GM18867 (cell line): ENCODE data around the gene TCEAL7.
A peak's percentile ranks its signal among the peaks of the same experiment; 100 is the strongest.
"Not testable (repeated sequence)": the region's sequence is repeated elsewhere in the genome, so short reads cannot be mapped to it uniquely, and the experiment has no call there.

Experiments used
- ATAC-seq: cut with Tn5 transposase; IDR thresholded peaks from one replicate; pipeline ENCODE4 v1.9.1; 2021; ENCODE audit warnings: mild to moderate bottlenecking, moderate library complexity; ENCODE audit not compliant: unreplicated experiment

TCEAL7 gene

GRCh38 chrX:103329991-103330390 lies at the start of gene TCEAL7:
TSS of gene TCEAL7 (plus strand) at chrX:103330239. CDS start at chrX:103331404, 1,165 bp downstream.
- ATAC-seq, result no peak

- ATAC-seq, result no peak
Measured at GRCh38 chrX:103293118-103293517, 36.9 kb upstream of the TCEAL7 start.

DNA sequence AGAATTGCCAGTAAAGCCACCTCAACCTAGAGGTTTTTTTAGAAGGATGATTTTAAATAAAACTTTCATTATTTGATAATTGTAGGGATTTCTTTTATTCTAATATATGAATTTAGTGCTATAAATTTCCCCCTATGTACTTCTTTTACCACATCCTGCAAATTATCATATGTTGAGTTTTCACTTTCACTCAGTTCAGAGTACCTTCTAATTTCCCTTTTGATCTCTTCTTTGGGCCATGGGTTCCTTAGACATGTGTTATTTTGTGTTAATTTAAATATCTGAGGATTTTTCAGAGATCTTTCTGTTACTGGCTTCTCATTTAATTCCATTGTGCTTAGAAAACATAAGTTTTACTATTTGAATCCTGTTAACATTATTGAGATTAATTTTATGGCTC lies 25.3 kb upstream of the TCEAL7 start:
- ATAC-seq, result no peak

- not testable (repeated sequence) for ATAC-seq
Measured at GRCh38 chrX:103305666-103306065, 24.4 kb upstream of the TCEAL7 start.

DNA sequence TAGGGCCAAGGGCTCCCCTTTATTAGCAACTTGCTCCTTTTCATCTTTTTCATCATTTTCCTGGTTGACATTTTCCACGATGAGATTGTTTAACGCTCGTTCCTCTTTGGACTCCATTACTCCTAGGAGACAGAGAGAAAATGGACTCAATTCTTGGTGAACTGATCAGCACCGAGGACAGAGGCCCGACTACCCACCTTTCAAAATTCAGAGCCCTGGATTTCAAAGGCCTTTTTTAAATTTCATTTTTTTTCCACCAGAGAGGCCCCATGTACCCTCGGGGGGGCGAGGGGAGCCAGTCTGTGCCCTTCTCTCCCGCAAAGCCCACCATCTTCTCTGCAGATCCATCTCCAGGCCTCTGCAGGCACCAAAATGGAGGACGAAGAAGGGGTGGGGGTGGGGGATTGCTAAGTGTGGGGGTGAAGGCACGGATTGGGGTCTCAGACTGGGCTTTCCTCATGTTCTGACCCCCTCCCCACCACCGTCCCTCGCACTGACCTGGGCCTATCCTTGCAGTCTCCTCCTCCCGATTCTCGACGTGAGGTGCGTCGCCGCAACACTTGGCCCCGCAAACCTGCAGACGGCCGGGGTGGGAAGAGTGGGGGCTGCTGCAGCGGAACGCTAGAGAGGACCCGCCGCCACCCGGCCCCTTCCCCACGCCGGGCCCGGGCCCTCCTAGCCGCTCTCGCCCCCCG lies 20.0 kb upstream of the TCEAL7 start:
- ATAC-seq, result no peak

DNA sequence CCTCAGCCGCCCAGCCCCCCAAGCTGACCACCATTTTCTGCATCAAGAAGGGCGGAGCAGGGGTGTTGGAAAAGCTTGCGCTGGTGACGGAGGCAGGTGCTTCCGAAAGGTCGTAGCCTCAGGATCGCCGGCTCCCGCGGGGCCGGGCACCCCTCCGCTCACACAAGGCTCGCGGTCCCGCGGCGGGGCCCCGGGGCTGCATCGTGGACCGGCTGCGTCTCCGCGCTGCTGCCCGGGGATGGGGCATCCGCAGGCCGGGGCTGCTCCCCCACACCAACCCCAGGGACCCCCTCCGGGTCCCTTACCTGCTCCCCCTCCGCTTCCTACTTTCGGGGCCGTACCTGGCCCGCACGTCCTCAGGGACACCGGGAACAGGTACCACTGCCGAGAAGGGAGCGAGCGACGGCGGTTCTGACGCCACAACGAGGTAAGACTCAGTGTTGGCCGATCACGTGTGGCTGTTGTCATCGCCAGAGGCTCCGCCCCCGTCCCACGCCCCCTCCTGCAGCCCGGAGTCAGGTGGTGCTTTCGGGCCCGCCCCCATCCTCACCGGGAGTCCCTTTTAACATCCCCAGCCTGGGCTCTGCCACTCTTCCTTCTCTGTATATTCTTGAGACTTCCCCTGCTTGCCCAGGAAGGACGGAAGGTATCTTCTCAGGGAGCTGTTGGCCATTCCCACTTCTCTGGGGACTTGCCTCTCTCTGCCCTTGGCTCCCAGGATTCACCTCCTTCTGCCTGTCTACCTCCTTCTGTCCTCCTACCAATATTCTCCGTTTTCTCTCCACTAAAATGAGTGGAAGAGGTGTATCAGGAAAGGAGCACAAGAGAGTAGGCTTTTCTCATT lies 19.3 kb upstream of the TCEAL7 start, which contains the start of gene BEX2:
Gene BEX2 (minus strand): TSS at position 436 of the 844 bp plus-strand sequence. CDS start 1,014 bp downstream, outside the sequence.
- peak; percentile 98 for ATAC-seq

- ATAC-seq, result no peak
Measured at GRCh38 chrX:103311399-103311780, 18.6 kb upstream of the TCEAL7 start.

DNA sequence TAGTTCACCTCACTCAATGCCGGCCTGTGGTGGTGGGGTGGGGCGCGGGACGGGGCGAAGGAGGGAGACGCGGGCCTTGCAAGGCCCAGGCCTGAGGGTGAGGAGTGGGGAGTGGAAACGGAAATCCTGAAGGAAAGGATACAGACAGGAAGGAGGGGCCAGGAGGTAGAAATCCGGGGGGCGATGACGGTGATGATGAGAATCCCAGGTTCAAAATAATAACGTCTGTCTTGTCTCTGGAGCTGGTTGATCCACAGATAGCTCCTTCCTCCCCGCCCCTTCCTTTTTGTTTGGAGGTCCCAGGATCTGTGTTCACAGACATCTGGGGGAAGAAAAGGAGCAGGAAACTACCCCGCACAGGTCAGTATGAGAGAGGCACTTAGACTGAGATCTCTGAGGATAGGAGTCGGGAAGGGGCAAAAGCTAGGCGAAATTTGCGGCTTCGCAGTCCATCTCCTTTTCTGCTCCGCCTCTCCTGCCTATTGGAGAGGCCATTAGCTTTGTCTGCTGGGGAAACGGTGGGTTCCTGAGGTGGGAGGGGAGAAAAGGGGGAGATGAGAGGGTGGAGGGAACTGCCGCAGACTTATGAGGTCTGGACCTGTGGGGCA lies 746 bp downstream of the TCEAL7 start:
- no peak for ATAC-seq

DNA sequence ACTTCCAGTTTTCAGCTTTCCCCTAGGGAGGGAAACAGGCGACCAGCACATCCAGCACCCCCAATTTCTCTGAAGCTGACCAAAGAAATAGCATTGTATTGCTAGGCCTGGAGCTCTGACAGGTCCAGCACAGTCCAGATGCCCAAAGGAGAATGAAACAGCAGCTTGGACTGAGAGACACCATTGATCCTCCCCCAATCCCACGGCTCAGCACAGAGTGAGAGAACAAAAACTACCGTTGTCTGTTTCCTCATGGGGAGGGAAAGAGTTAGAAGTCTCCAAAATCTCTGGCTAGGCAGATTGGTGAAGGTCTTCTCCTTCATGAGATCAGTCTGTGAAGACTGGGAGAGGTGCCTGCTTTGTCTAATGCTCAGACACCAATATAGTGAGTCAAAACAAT lies 8.6 kb downstream of the TCEAL7 start:
- no peak for ATAC-seq

GRCh38 chrX:103343105-103343504 lies 13.1 kb downstream of the TCEAL7 start:
- ATAC-seq, result peak; percentile 86

- no peak for ATAC-seq
Measured at GRCh38 chrX:103344606-103345005, 14.6 kb downstream of the TCEAL7 start.

DNA sequence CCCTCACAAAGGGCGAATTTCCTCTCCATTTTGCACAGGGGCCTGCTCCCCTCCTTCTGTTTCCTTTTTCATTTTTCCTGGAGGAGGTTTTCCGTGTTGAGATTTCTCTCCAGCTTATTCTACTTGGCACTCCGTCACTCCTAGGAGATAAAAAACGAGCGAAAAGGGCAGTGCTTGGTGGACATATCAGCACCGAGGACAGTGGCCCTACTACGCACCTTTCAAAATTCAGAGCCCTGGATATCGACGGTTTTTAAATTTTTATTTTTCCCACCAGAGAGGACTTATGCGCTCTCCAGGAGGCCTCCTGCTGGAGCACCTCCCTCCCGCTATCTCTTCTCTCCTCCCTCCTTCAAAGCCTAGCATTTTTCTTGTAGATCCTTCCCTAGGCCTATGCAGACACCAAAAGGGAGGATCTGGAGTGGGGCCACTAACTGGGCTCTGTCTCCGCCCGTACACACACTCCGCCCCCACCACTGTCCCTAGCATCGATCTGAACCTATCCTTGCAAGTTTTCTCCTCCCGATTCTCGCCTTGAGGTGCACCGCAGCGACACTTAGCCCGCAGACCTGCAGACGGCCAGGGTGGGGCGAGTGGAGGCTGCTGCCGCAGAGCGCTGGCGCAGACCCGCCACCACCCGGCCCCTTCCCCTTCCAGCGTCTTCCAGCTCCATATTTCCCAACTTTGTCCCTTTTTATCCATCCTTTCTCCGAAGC lies 17.8 kb downstream of the TCEAL7 start:
- no peak for ATAC-seq

DNA sequence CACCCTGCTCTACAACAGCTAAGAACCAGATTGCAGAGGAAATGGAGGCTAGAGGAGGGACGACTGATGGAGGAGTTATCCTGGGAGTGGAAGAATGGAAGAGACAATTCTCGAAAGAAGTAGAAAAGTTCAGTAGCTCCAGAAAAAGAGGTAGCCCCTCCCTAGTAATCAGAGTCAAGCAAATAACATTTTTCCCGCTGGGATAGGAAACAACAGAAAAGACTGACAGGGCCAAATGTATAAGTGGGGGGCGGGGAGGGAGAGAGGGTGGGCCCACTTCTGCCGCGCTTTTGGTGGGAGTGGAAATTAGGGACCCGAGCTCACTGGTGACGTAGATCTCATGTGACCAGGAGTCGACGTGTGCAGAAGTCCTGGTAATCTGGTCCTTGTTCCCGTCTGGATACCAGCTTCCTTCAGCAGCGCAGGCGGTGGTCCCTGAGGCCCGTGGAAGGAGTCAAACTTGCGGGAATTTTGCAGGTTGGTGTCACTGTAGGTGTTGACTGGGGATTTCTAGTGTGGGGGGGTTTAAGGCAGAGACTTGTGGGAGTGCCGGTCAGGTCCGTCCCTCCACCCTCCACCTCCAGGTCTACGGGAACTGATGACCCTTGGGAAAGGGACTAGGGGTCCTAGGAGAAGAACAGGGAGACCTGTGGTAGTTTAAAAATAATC lies 26.2 kb downstream of the TCEAL7 start, which contains the start of gene TCEAL9:
Gene TCEAL9 (plus strand): TSS at position 377 of the 669 bp plus-strand sequence. CDS start 1,179 bp downstream, outside the sequence.
- no peak for ATAC-seq

GRCh38 chrX:103356858-103357257 lies 26.8 kb downstream of the TCEAL7 start:
- ATAC-seq, result no peak

- ATAC-seq, result no peak
Measured at GRCh38 chrX:103357871-103358270, 27.8 kb downstream of the TCEAL7 start.

- ATAC-seq, result not testable (repeated sequence)
Measured at GRCh38 chrX:103359605-103360004, 29.6 kb downstream of the TCEAL7 start.

- ATAC-seq, result no peak
Measured at GRCh38 chrX:103360092-103360491, 30.1 kb downstream of the TCEAL7 start.

DNA sequence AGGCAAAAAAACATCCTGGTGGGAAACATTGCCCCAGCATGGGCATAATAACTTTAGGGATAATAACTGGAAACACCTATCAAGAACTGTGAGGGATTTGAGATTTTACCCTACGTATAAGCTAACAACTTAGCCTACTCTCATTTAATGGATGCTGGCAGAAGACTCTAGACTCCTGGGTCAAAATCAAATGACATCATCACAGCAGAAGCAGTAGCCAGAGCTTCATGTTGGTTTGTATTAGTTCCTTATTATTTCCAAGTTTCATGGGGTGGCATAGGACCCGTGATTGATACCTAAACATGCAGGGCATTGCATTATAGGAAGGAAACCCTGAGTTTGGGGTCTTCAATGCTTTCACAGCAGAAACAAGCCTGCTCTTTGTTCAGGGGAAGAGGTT lies 30.9 kb downstream of the TCEAL7 start:
- no peak for ATAC-seq

- no peak for ATAC-seq
Measured at GRCh38 chrX:103361798-103362197, 31.8 kb downstream of the TCEAL7 start.

DNA sequence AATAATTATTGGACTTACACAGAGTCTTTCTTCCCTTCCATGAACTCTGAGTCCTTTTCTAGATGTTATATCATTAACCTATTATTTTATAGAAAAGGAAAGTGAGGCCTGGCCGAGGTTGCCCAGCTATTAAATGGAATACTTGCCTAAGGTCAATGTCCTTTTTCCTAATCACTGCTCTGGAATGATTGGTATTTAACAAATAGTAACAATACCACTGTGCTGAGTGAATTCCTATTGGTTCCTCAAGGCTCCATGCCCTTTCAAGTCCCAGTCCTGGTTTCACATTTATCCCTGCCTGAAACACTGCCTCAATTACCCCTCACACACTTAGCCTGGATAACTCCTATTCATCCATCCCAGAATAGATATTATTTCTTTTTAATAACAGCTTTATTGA lies 32.4 kb downstream of the TCEAL7 start:
- no peak for ATAC-seq
